Activated CD4-positive, alpha-beta T cell treated with anti-CD3 and anti-CD28 coated beads for 36 hours (primary cell): ENCODE data around the gene OVCA2. TPM values are rescaled to one million over a fixed set of nuclear protein-coding genes. Genes with fewer than 3 reads are reported as not detected.

ENCODE experiments used
- ATAC-seq: fragments of 200-7000 bp; cut with Tn5 transposase; one replicate; pipeline ENCODE4 v1.10.0; 2021; ENCODE audit warnings: mild to moderate bottlenecking, moderate library complexity
- CTCF ChIA-PET: fragments of 350-600 bp; sonication (Branson Sonifier 250); formaldehyde crosslinking; loops from one replicate; lab custom pipeline; 2021; ENCODE audit warnings: antibody characterized with exemption; lab: Charles Lee
- POLR2A ChIA-PET: fragments of 350-600 bp; sonication (Branson Sonifier 250); formaldehyde crosslinking; loops from one replicate; lab custom pipeline; 2021; ENCODE audit warnings: antibody characterized with exemption, inconsistent platforms; lab: Charles Lee
- DNase-seq: peaks from one replicate; pipeline ENCODE4 v3.0.0-alpha.2; 2020
- H3K27ac Mint-ChIP-seq: one replicate; pipeline ENCODE4 v1.8.0; 2021; ENCODE audit warnings: mixed read lengths
- H3K27me3 Mint-ChIP-seq: one replicate; pipeline ENCODE4 v1.8.0; 2021; ENCODE audit warnings: mixed read lengths
- H3K36me3 Mint-ChIP-seq: one replicate; pipeline ENCODE4 v1.8.0; 2021; ENCODE audit warnings: low read depth, mixed read lengths
- H3K4me1 Mint-ChIP-seq: one replicate; pipeline ENCODE4 v1.8.0; 2021; ENCODE audit warnings: mixed read lengths
- H3K4me3 Mint-ChIP-seq: one replicate; pipeline ENCODE4 v1.8.0; 2021; ENCODE audit warnings: mild to moderate bottlenecking, moderate library complexity, mixed read lengths
- H3K9me3 Mint-ChIP-seq: one replicate; pipeline ENCODE4 v1.8.0; 2021; ENCODE audit warnings: low read depth, mixed read lengths
- intact Hi-C, 2 experiments: fragments of 100-400 bp; cut with DNase I in 1 of 2; cut with micrococcal nuclease in 1 of 2; formaldehyde crosslinking; loops; one replicate each; pipeline versions ENCODE4 v1.14.2 to v1.15.1; 2022 to 2024; cut with DNase I, micrococcal nuclease
- total RNA-seq, 2 experiments: library from RNA; stranded (reverse); gene quantifications; one replicate each; pipeline ENCODE4 v1.2.3, GENCODE V29; 2021

The OVCA2 gene
- total RNA-seq, 2 experiments from 2014 or later: 31.4 to 38.6 TPM

GRCh38 chr17:2025622-2026309 lies 16.1 kb upstream of the OVCA2 start:
- POLR2A ChIA-PET: interaction anchor here (0.6 to 0.7 kb wide), 2 partner anchors 11 to 133 kb away, joined by 4 read pairs; no protein-coding TSS in a partner anchor
- peak; percentile 65 for DNase-seq
- Mint-ChIP-seq H3K27me3 (peaks cover 22% of the 10 kb centered on the region), H3K4me1 (peaks cover 12% of the 10 kb centered on the region), H3K27ac (no peak overlapping the region), H3K36me3 (no peaks in the 10 kb centered on the region), H3K4me3 (peak overlapping the region; percentile 59), H3K9me3 (no peaks in the 10 kb centered on the region)
- intact Hi-C loops: loop anchor here (1.0 to 5.0 kb wide), 4 partner anchors 117 to 303 kb away; partner anchors contain the start of gene WDR81 (in 1 of the 2)
- CTCF ChIA-PET: interaction anchor here (0.7 to 1.6 kb wide), 5 partner anchors 14 to 377 kb away, joined by 3 to 6 read pairs (median 4); partner anchors contain the start of gene RILP
- ATAC-seq: no peak

GRCh38 chr17:2027528-2028233 lies 14.1 kb upstream of the OVCA2 start:
- ATAC-seq: no peak
- H3K27ac Mint-ChIP-seq: no peak overlapping the region
- H3K9me3 Mint-ChIP-seq: no peaks in the 10 kb centered on the region
- H3K27me3 Mint-ChIP-seq: peaks cover 22% of the 10 kb centered on the region
- H3K4me1 Mint-ChIP-seq: peaks cover 24% of the 10 kb centered on the region
- H3K36me3 Mint-ChIP-seq: no peaks in the 10 kb centered on the region
- POLR2A ChIA-PET: no interaction called here
- DNase-seq: no peak
- intact Hi-C loops: loop anchor here (5.0 kb wide), 3 partner anchors 120 to 305 kb away; partner anchors contain the start of gene WDR81 (in 1 of the 2)
- no peak overlapping the region for H3K4me3 Mint-ChIP-seq
- CTCF ChIA-PET: interaction anchor here (0.7 to 1.3 kb wide), 2 partner anchors 26 to 359 kb away, joined by 3 read pairs; no protein-coding TSS in a partner anchor

GRCh38 chr17:2028234-2028614 lies 13.6 kb upstream of the OVCA2 start:
- H3K27me3 Mint-ChIP-seq: peaks cover 22% of the 10 kb centered on the region
- no peaks in the 10 kb centered on the region for H3K9me3 Mint-ChIP-seq
- intact Hi-C loops: loop anchor here (5.0 kb wide), 3 partner anchors 121 to 306 kb away; partner anchors contain the start of gene WDR81 (in 1 of the 2)
- peaks cover 27% of the 10 kb centered on the region for H3K4me1 Mint-ChIP-seq
- no peak overlapping the region for H3K4me3 Mint-ChIP-seq
- ChIA-PET CTCF (interaction anchor here (1.0 to 1.3 kb wide), 2 partner anchors 25 to 26 kb away, joined by 3 read pairs; no protein-coding TSS in a partner anchor), POLR2A (no interaction called here)
- ATAC-seq: no peak
- DNase-seq: no peak
- H3K27ac Mint-ChIP-seq: no peak overlapping the region
- no peaks in the 10 kb centered on the region for H3K36me3 Mint-ChIP-seq

GRCh38 chr17:2028737-2029136 lies 13.1 kb upstream of the OVCA2 start:
- no peak for ATAC-seq
- intact Hi-C loops: loop anchor here (5.0 kb wide), 3 partner anchors 121 to 306 kb away; partner anchors contain the start of gene WDR81 (in 1 of the 2)
- Mint-ChIP-seq H3K27ac (no peak overlapping the region), H3K36me3 (no peaks in the 10 kb centered on the region), H3K9me3 (no peaks in the 10 kb centered on the region), H3K4me3 (peak overlapping the region; percentile 8), H3K4me1 (peaks cover 26% of the 10 kb centered on the region), H3K27me3 (peaks cover 22% of the 10 kb centered on the region)
- ChIA-PET POLR2A (no interaction called here), CTCF (interaction anchor here (0.6 to 1.0 kb wide), 5 partner anchors 13 to 163 kb away, joined by 3 to 4 read pairs (median 3); partner anchors contain the start of gene OVCA2)
- DNase-seq: no peak

GRCh38 chr17:2029911-2030778 lies 11.7 kb upstream of the OVCA2 start, which contains the start of gene DPH1:
Gene DPH1 (plus strand): TSS chr17:2030153. CDS start chr17:2030170, 17 bp downstream.
- Mint-ChIP-seq H3K4me1 (peaks cover 24% of the 10 kb centered on the region), H3K36me3 (no peaks in the 10 kb centered on the region), H3K27me3 (peaks cover 20% of the 10 kb centered on the region), H3K9me3 (no peaks in the 10 kb centered on the region), H3K4me3 (peak within 1 kb of the TSS; percentile 88), H3K27ac (peak within 1 kb of the TSS; percentile 78)
- CTCF ChIA-PET: interaction anchor here (0.5 to 1.1 kb wide), 6 partner anchors 11 to 371 kb away, joined by 3 to 4 read pairs (median 3); no protein-coding TSS in a partner anchor
- POLR2A ChIA-PET: interaction anchor here (0.6 to 1.2 kb wide), 4 partner anchors 149 to 570 kb away, joined by 3 to 6 read pairs (median 5); no protein-coding TSS in a partner anchor
- intact Hi-C loops: loop anchor here (1.0 to 5.0 kb wide), 12 partner anchors 11 to 381 kb away; partner anchors contain the start of genes WDR81 (in 2 of the 2), PRPF8 (in 1 of the 2), RILP (in 1 of the 2) and SMG6 (in 1 of the 2)
- DNase-seq (peak; percentile 94), ATAC-seq (peak; percentile 91)

GRCh38 chr17:2030779-2031163 lies 11.1 kb upstream of the OVCA2 start:
- ATAC-seq (peak; percentile 10), DNase-seq (peak; percentile 76)
- Mint-ChIP-seq H3K36me3 (no peaks in the 10 kb centered on the region), H3K4me1 (peaks cover 22% of the 10 kb centered on the region), H3K27me3 (peaks cover 16% of the 10 kb centered on the region), H3K27ac (peak overlapping the region; percentile 78), H3K4me3 (peak overlapping the region; percentile 88), H3K9me3 (no peaks in the 10 kb centered on the region)
- intact Hi-C loops: loop anchor here in 1 of 2 experiments (1.0 kb wide), 9 partner anchors 11 to 381 kb away; partner anchors contain the start of genes PRPF8, RILP, SMG6 and SMYD4
- CTCF ChIA-PET: interaction anchor here (0.5 to 0.6 kb wide), 2 partner anchors 10 to 122 kb away, joined by 3 to 4 read pairs; no protein-coding TSS in a partner anchor
- POLR2A ChIA-PET: interaction anchor here (1.2 kb wide), 1 partner anchor 314 kb away, joined by 4 read pairs; no protein-coding TSS in a partner anchor

- CTCF ChIA-PET: interaction anchor here (1.1 to 1.5 kb wide), 3 partner anchors 12 to 124 kb away, joined by 3 to 4 read pairs (median 3); no protein-coding TSS in a partner anchor
- peaks cover 7% of the 10 kb centered on the region for H3K36me3 Mint-ChIP-seq
- H3K4me1 Mint-ChIP-seq: peaks cover 18% of the 10 kb centered on the region
- H3K27me3 Mint-ChIP-seq: no peaks in the 10 kb centered on the region
- H3K27ac Mint-ChIP-seq: no peak overlapping the region
- H3K9me3 Mint-ChIP-seq: no peaks in the 10 kb centered on the region
- intact Hi-C loops: no loop called here
- DNase-seq (no peak), ATAC-seq (no peak)
- no peak overlapping the region for H3K4me3 Mint-ChIP-seq
- POLR2A ChIA-PET: no interaction called here
Observed at GRCh38 chr17:2033153-2033552, 8.7 kb upstream of the OVCA2 start.

- no peaks in the 10 kb centered on the region for H3K9me3 Mint-ChIP-seq
- ChIA-PET POLR2A (no interaction called here), CTCF (interaction anchor here (0.6 to 1.1 kb wide), 2 partner anchors 11 to 156 kb away, joined by 3 read pairs; no protein-coding TSS in a partner anchor)
- peaks cover 11% of the 10 kb centered on the region for H3K36me3 Mint-ChIP-seq
- DNase-seq (no peak), ATAC-seq (no peak)
- intact Hi-C loops: no loop called here
- no peak overlapping the region for H3K4me3 Mint-ChIP-seq
- no peaks in the 10 kb centered on the region for H3K27me3 Mint-ChIP-seq
- peaks cover 18% of the 10 kb centered on the region for H3K4me1 Mint-ChIP-seq
- H3K27ac Mint-ChIP-seq: no peak overlapping the region
Observed at GRCh38 chr17:2034157-2034556, 7.7 kb upstream of the OVCA2 start.

GRCh38 chr17:2034806-2035540 lies 6.8 kb upstream of the OVCA2 start:
- no peak for DNase-seq
- intact Hi-C loops: no loop called here
- Mint-ChIP-seq H3K4me3 (no peak overlapping the region), H3K4me1 (peaks cover 18% of the 10 kb centered on the region), H3K27me3 (no peaks in the 10 kb centered on the region), H3K9me3 (no peaks in the 10 kb centered on the region), H3K36me3 (peaks cover 13% of the 10 kb centered on the region), H3K27ac (no peak overlapping the region)
- CTCF ChIA-PET: interaction anchor here (0.6 kb wide), 1 partner anchor 366 kb away, joined by 3 read pairs; the partner anchor contains the start of gene MNT
- POLR2A ChIA-PET: no interaction called here
- ATAC-seq: no peak
